OCI-LY7 (cell line): ENCODE data around the gene TMEM243.

ENCODE experiments used
- CTCF ChIP-seq: fragments of 200-600 bp; sonication (generic); conservative IDR thresholded peaks from 2 replicates; pipeline ENCODE4 v1.5.1; 2014; ENCODE audit warnings: mild to moderate bottlenecking, antibody characterized with exemption, low read length, moderate library complexity, mixed read lengths
- EZH2phosphoT487 ChIP-seq: fragments of 200-600 bp; sonication (generic); IDR thresholded peaks from 2 replicates; pipeline ENCODE4 v1.6.1; 2018; ENCODE audit warnings: low read depth, borderline replicate concordance, mild to moderate bottlenecking, mixed run types, antibody characterized with exemption, low read length, moderate library complexity, mixed read lengths

GRCh38 chr7:87223666-87224065 lies 4.1 kb upstream of the TMEM243 start:
- TF ChIP-seq CTCF (no peak), EZH2phosphoT487 (no peak)
